ENCODE data around the gene FYCO1. TPM values are rescaled to one million over a fixed set of nuclear protein-coding genes. Genes with fewer than 3 reads are reported as not detected.

FYCO1 gene
- total RNA-seq, 1 donor from 2014 or later, result 31.8 TPM

DNA sequence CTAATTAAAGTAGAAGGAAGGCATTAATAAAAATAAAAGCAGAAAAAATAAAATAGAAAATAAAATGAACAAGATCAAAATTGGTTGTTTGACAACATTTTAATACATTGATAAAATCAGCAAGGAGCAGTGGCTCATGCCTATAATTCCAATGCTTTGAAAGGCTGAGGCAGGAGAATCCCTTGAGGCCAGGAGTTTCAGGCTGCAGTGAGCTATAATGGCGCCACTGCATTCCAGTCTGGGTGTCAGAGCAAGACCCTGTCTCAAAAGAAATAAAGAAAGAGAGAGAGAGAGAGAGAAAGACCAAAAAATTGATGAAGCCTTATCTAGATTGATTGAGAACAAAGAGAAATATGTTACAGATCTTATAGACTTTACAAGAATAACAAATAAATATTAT lies 29.5 kb upstream of the FYCO1 start:
- H3K4me3 Mint-ChIP-seq (ENCODE audit: unreplicated experiment), result no peak overlapping the region
- no peaks in the 10 kb centered on the region for H3K4me1 Mint-ChIP-seq (ENCODE audit: unreplicated experiment)
- TF ChIP-seq, protein P1, sequence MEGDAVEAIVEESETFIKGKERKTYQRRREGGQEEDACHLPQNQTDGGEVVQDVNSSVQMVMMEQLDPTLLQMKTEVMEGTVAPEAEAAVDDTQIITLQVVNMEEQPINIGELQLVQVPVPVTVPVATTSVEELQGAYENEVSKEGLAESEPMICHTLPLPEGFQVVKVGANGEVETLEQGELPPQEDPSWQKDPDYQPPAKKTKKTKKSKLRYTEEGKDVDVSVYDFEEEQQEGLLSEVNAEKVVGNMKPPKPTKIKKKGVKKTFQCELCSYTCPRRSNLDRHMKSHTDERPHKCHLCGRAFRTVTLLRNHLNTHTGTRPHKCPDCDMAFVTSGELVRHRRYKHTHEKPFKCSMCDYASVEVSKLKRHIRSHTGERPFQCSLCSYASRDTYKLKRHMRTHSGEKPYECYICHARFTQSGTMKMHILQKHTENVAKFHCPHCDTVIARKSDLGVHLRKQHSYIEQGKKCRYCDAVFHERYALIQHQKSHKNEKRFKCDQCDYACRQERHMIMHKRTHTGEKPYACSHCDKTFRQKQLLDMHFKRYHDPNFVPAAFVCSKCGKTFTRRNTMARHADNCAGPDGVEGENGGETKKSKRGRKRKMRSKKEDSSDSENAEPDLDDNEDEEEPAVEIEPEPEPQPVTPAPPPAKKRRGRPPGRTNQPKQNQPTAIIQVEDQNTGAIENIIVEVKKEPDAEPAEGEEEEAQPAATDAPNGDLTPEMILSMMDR (IDR thresholded peaks at IDR 0.05), result no peak

DNA sequence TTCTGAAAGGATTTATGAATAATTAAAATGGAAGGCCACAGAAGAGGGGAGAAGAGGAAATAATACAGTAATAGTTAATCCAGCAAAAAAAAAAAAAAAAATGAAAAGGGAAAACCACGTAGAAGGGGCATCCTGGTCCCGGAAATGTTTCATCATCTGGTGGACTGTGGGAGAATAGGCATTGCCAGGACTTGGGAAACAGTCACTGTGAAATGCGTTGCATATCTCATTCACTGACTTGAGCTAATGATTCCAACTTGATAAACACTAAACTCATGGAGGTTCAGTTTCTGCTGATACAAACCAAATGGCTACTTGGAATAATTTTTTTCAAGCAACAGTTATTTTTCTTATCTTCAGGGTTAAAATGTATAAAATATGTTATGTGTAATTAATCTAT lies 28.5 kb upstream of the FYCO1 start:
- Mint-ChIP-seq H3K27me3 (ENCODE audit: unreplicated experiment) (peaks cover 39% of the 10 kb centered on the region), H3K27ac (ENCODE audit: unreplicated experiment) (no peak overlapping the region)
- no peak for DNase-seq (ENCODE audit: extremely low spot score, unreplicated experiment)

More for the DNA sequence above, 29.5 kb upstream of the FYCO1 start:
- no peak for DNase-seq (ENCODE audit: extremely low spot score, unreplicated experiment)
- H3K36me3 Mint-ChIP-seq (ENCODE audit: unreplicated experiment), result no peaks in the 10 kb centered on the region
- H3K9me3 Mint-ChIP-seq (ENCODE audit: unreplicated experiment), result peaks cover 6% of the 10 kb centered on the region
- H3K27me3 Mint-ChIP-seq (ENCODE audit: unreplicated experiment), result peaks cover 44% of the 10 kb centered on the region
- no peak overlapping the region for H3K27ac Mint-ChIP-seq (ENCODE audit: unreplicated experiment)

DNA sequence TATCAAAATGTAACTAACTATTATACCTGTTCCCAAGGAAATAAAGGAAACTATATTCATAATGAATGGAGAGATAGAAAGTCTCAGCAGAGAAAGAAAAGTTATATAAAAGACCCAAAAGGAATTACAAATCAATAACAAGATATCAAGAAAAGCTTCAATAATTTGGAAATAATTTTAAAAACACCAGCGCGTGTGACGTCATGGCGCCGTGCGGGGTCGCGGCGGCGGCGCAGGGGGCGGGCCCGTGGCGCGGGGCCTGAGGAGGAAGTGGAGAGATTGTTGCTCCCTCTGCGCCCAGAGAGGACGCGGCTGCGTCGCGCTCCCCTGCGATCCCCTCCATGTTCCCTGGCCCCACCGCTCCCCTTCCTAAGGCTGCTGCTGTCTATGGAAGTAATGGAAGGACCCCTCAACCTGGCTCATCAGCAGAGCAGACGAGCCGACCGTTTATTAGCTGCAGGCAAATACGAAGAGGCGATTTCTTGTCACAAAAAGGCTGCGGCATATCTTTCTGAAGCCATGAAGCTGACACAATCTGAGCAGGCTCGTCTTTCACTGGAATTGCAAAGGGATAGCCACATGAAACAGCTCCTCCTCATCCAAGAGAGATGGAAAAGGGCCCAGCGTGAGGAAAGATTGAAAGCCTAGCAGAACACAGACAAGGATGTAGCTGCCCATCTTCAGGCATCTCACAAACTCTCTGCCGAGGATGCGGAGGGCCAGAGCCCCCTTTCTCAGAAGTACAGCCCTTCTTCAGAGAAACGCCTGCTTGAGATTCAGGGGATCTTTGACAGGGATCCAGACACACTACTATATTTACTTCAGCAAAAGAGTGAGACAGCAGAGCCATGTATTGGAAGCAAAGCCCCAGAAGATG lies 27.5 kb upstream of the FYCO1 start:
- TF ChIP-seq, protein P1 (IDR thresholded peaks at IDR 0.05), result no peak
- no peaks in the 10 kb centered on the region for H3K4me1 Mint-ChIP-seq (ENCODE audit: unreplicated experiment)
- peak; percentile 76 for DNase-seq (ENCODE audit: extremely low spot score, unreplicated experiment)
- H3K36me3 Mint-ChIP-seq (ENCODE audit: unreplicated experiment), result no peaks in the 10 kb centered on the region
- H3K4me3 Mint-ChIP-seq (ENCODE audit: unreplicated experiment), result no peak overlapping the region
- peaks cover 6% of the 10 kb centered on the region for H3K9me3 Mint-ChIP-seq (ENCODE audit: unreplicated experiment)
- H3K27ac Mint-ChIP-seq (ENCODE audit: unreplicated experiment), result no peak overlapping the region
- peaks cover 42% of the 10 kb centered on the region for H3K27me3 Mint-ChIP-seq (ENCODE audit: unreplicated experiment)

More for the DNA sequence above, 28.5 kb upstream of the FYCO1 start:
- TF ChIP-seq, protein P1 (IDR thresholded peaks at IDR 0.05), result no peak
- no peaks in the 10 kb centered on the region for H3K36me3 Mint-ChIP-seq (ENCODE audit: unreplicated experiment)
- no peak overlapping the region for H3K4me3 Mint-ChIP-seq (ENCODE audit: unreplicated experiment)
- no peaks in the 10 kb centered on the region for H3K4me1 Mint-ChIP-seq (ENCODE audit: unreplicated experiment)
- peaks cover 6% of the 10 kb centered on the region for H3K9me3 Mint-ChIP-seq (ENCODE audit: unreplicated experiment)

DNA sequence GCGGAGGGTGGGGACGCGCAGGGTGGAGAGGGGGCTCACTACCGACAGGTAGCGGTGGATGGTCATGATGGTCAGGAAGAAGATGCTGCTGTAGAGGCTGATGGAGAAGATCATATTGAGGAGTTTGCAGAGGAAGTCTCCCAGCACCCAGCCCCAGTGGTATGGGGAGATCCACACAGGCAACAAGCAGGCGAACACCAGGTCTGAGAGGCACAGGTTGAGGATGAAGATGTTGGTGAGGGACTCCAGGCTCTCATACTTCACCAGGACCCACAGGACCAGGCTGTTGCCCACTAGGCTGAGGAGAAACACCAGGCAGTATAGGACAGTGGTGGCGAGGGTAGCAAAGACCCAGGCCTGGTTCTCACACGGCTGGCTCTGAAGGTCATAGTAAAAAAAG lies 25.9 kb upstream of the FYCO1 start:
- TF ChIP-seq, protein P1 (IDR thresholded peaks at IDR 0.05), result no peak
- peaks cover 41% of the 10 kb centered on the region for H3K27me3 Mint-ChIP-seq (ENCODE audit: unreplicated experiment)
- H3K4me1 Mint-ChIP-seq (ENCODE audit: unreplicated experiment), result no peaks in the 10 kb centered on the region
- no peak overlapping the region for H3K4me3 Mint-ChIP-seq (ENCODE audit: unreplicated experiment)
- no peaks in the 10 kb centered on the region for H3K9me3 Mint-ChIP-seq (ENCODE audit: unreplicated experiment)
- DNase-seq (ENCODE audit: extremely low spot score, unreplicated experiment), result peak; percentile 73
- no peak overlapping the region for H3K27ac Mint-ChIP-seq (ENCODE audit: unreplicated experiment)
- H3K36me3 Mint-ChIP-seq (ENCODE audit: unreplicated experiment), result no peaks in the 10 kb centered on the region

DNA sequence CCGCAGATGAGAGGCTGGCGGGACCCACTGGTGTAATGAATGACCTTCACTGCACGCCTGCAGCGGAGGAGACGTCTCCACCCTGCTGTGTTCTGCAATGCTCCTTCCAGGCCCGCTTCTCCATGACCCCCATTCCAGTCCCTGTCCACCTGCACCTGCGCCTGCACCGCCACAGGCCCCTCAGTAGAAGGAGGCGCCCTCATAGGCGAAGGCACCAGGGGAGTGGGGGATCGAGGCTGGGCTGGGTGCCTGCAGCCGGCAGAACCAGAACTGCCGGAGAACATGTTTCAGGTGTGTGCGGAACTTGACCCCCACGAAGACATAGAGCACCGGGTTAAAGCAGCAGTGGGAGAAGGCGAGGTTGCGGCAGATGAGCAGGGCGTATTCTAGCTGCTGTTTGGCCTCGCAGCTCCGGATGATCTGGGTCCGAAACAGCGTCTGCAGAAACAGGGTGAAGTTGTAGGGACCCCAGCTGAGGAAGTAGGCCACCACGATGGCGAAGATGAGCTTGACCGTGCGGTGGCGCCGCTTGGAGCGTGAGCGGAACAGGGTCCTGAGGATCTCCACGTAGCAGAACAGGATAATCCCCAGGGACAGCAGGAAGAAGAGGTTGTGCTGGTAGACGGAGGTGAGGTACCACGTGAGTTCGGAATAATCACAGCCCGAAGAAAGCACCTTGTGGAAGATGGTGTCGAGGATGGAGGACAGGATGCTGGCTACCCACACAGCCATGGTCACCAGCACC lies 25.3 kb upstream of the FYCO1 start:
- Mint-ChIP-seq H3K4me3 (ENCODE audit: unreplicated experiment) (no peak overlapping the region), H3K9me3 (ENCODE audit: unreplicated experiment) (no peaks in the 10 kb centered on the region), H3K36me3 (ENCODE audit: unreplicated experiment) (no peaks in the 10 kb centered on the region), H3K4me1 (ENCODE audit: unreplicated experiment) (no peaks in the 10 kb centered on the region), H3K27me3 (ENCODE audit: unreplicated experiment) (peaks cover 35% of the 10 kb centered on the region), H3K27ac (ENCODE audit: unreplicated experiment) (no peak overlapping the region)
- peak; percentile 80 for DNase-seq (ENCODE audit: extremely low spot score, unreplicated experiment)
- TF ChIP-seq, protein P1 (IDR thresholded peaks at IDR 0.05), result no peak
